Mesodermal cell (in vitro differentiated cells): ENCODE measurements around the gene TAP2.
"Not testable (repeated sequence)": the region's sequence is repeated elsewhere in the genome, so short reads cannot be mapped to it uniquely, and the experiment has no call there.

Experiments used
- H3K27ac ChIP-seq: 2 replicates; pipeline ENCODE4 v1.7.0; 2013; ENCODE audit warnings: mild to moderate bottlenecking, low read depth, low read length, moderate library complexity; ENCODE audit not compliant: severe bottlenecking
- H3K36me3 ChIP-seq: 2 replicates; pipeline ENCODE4 v1.7.1; 2013; ENCODE audit warnings: mild to moderate bottlenecking, low read length, moderate library complexity; ENCODE audit not compliant: control insufficient read depth, insufficient read depth
- H3K4me1 ChIP-seq: one replicate; pipeline ENCODE4 v1.7.1; 2013; ENCODE audit warnings: mild to moderate bottlenecking, low read length; ENCODE audit not compliant: insufficient read depth, control insufficient read depth, poor library complexity, severe bottlenecking
- H3K4me3 ChIP-seq: 2 replicates; pipeline ENCODE4 v1.7.0; 2013; ENCODE audit warnings: low read length, control low read depth, mild to moderate bottlenecking; ENCODE audit not compliant: insufficient read depth, poor library complexity, severe bottlenecking; ENCODE audit errors: extremely low read depth
- H3K9me3 ChIP-seq: 2 replicates; pipeline ENCODE4 v1.7.1; 2013; ENCODE audit warnings: mild to moderate bottlenecking, low read length, moderate library complexity; ENCODE audit not compliant: control insufficient read depth
- WGBS, 2 experiments: methylation state at CpG; one replicate each; pipeline ENCODE4 v1.1.5; 2013; ENCODE audit warnings: missing lambda C conversion rate in 2 of 2; ENCODE audit not compliant: insufficient coverage in 2 of 2; 5-methylcytosine and 5-hydroxymethylcytosine counted together

Gene TAP2

GRCh38 chr6:32815996-32816395, 22.5 kb downstream of the TAP2 start:
- H3K36me3 ChIP-seq, result no peaks in the 10 kb centered on the region
- WGBS, 2 experiments, result no CpG with 5 or more reads among the region's 2 CpGs
- no peak overlapping the region for H3K4me3 ChIP-seq
- H3K27ac ChIP-seq, result no peak overlapping the region
- H3K9me3 ChIP-seq, result no peaks in the 10 kb centered on the region
- no peaks in the 10 kb centered on the region for H3K4me1 ChIP-seq

- 86 to 91% methylated on average over 4 of the region's 5 CpGs for WGBS, 2 experiments
- Histone ChIP-seq H3K36me3 (no peaks in the 10 kb centered on the region), H3K9me3 (no peaks in the 10 kb centered on the region), H3K4me1 (no peaks in the 10 kb centered on the region), H3K4me3 (no peak overlapping the region), H3K27ac (no peak overlapping the region)
Measured at GRCh38 chr6:32815115-32815514, 23.4 kb downstream of the TAP2 start.

GRCh38 chr6:32814145-32814544, 24.4 kb downstream of the TAP2 start:
- H3K27ac ChIP-seq, result no peak overlapping the region
- 89 to 100% methylated on average over 1 to 2 of the region's 2 CpGs for WGBS, 2 experiments

GRCh38 chr6:32809171-32809570, 29.4 kb downstream of the TAP2 start:
- H3K4me3 ChIP-seq, result no peak overlapping the region
- no CpG with 5 or more reads among the region's 1 CpG for WGBS, 2 experiments
- no peaks in the 10 kb centered on the region for H3K9me3 ChIP-seq
- H3K36me3 ChIP-seq, result no peaks in the 10 kb centered on the region
- H3K4me1 ChIP-seq, result no peaks in the 10 kb centered on the region
- no peak overlapping the region for H3K27ac ChIP-seq

More at GRCh38 chr6:32814145-32814544, 24.4 kb downstream of the TAP2 start:
- H3K36me3 ChIP-seq, result no peaks in the 10 kb centered on the region
- no peaks in the 10 kb centered on the region for H3K4me1 ChIP-seq
- no peak overlapping the region for H3K4me3 ChIP-seq
- H3K9me3 ChIP-seq, result no peaks in the 10 kb centered on the region

GRCh38 chr6:32807020-32807580, 31.4 kb downstream of the TAP2 start:
- WGBS, 2 experiments, result 68% methylated on average over 5 of the region's 5 CpGs; no CpG with 5 or more reads in 1 of the 2 experiments
- no peak overlapping the region for H3K27ac ChIP-seq
- H3K4me1 ChIP-seq, result no peaks in the 10 kb centered on the region
- H3K4me3 ChIP-seq, result no peak overlapping the region
- H3K9me3 ChIP-seq, result no peaks in the 10 kb centered on the region
- no peaks in the 10 kb centered on the region for H3K36me3 ChIP-seq

- not testable (repeated sequence) for H3K36me3 ChIP-seq, H3K4me3 ChIP-seq, H3K27ac ChIP-seq, H3K9me3 ChIP-seq, H3K4me1 ChIP-seq
Measured at GRCh38 chr6:32805404-32805803, 33.1 kb downstream of the TAP2 start.

GRCh38 chr6:32803416-32803815, 35.1 kb downstream of the TAP2 start:
- Histone ChIP-seq H3K9me3 (no peaks in the 10 kb centered on the region), H3K4me3 (no peak overlapping the region), H3K27ac (no peak overlapping the region), H3K36me3 (no peaks in the 10 kb centered on the region), H3K4me1 (no peaks in the 10 kb centered on the region)
- 100% methylated on average over 1 to 2 of the region's 2 CpGs for WGBS, 2 experiments

- Histone ChIP-seq H3K4me1 (no peaks in the 10 kb centered on the region), H3K27ac (no peak overlapping the region), H3K36me3 (no peaks in the 10 kb centered on the region), H3K9me3 (no peaks in the 10 kb centered on the region), H3K4me3 (no peak overlapping the region)
- no CpG with 5 or more reads among the region's 3 CpGs for WGBS, 2 experiments
Measured at GRCh38 chr6:32799740-32800139, 38.8 kb downstream of the TAP2 start.

- H3K9me3 ChIP-seq, result no peaks in the 10 kb centered on the region
Measured at GRCh38 chr6:32799168-32799567, 39.4 kb downstream of the TAP2 start.

GRCh38 chr6:32796848-32797776, 41.4 kb downstream of the TAP2 start:
- Histone ChIP-seq H3K36me3 (no peaks in the 10 kb centered on the region), H3K27ac (no peak overlapping the region), H3K9me3 (no peaks in the 10 kb centered on the region), H3K4me3 (no peak overlapping the region), H3K4me1 (no peaks in the 10 kb centered on the region)
- WGBS, 2 experiments, result 27 to 28% methylated on average over 23 to 24 of the region's 30 CpGs

More at GRCh38 chr6:32799168-32799567, 39.4 kb downstream of the TAP2 start:
- Histone ChIP-seq H3K36me3 (no peaks in the 10 kb centered on the region), H3K4me1 (no peaks in the 10 kb centered on the region), H3K4me3 (no peak overlapping the region), H3K27ac (no peak overlapping the region)
- WGBS, 2 experiments, result 89 to 100% methylated on average over 2 to 3 of the region's 3 CpGs

GRCh38 chr6:32794510-32794909, 44.0 kb downstream of the TAP2 start:
- Histone ChIP-seq H3K9me3 (no peaks in the 10 kb centered on the region), H3K4me1 (peaks cover 5% of the 10 kb centered on the region), H3K4me3 (no peak overlapping the region), H3K36me3 (no peaks in the 10 kb centered on the region), H3K27ac (no peak overlapping the region)
- WGBS, 2 experiments, result 100% methylated on average over 1 of the region's 2 CpGs; no CpG with 5 or more reads in 1 of the 2 experiments
